Hematopoietic multipotent progenitor cell treated with erythropoietin and hydrocortisone succinate and interleukin-3 and kit ligand, for 17 days (in vitro differentiated cells): ENCODE data around the gene PDE4D.

Experiments
- DNase-seq: peaks from one replicate; pipeline ENCODE4 v3.0.0-alpha.2; 2015; ENCODE audit warnings: low spot score

Gene PDE4D

GRCh38 chr5:59358005-59358861 is 535.3 kb downstream of the PDE4D start:
- no peak for DNase-seq

- no peak for DNase-seq
Observed at GRCh38 chr5:59357381-59357977, 536.0 kb downstream of the PDE4D start.

GRCh38 chr5:59356813-59357380 is 536.6 kb downstream of the PDE4D start:
- no peak for DNase-seq

- DNase-seq = no peak
Observed at GRCh38 chr5:59354811-59355210, 538.7 kb downstream of the PDE4D start.

- DNase-seq = no peak
Observed at GRCh38 chr5:59354274-59354673, 539.3 kb downstream of the PDE4D start.

GRCh38 chr5:59351076-59351794 is 542.3 kb downstream of the PDE4D start:
- DNase-seq = no peak

GRCh38 chr5:59348189-59348588 is 545.3 kb downstream of the PDE4D start:
- no peak for DNase-seq

- no peak for DNase-seq
Observed at GRCh38 chr5:59346982-59347381, 546.5 kb downstream of the PDE4D start.

GRCh38 chr5:59346514-59346913 is 547.0 kb downstream of the PDE4D start:
- DNase-seq = no peak

- DNase-seq = no peak
Observed at GRCh38 chr5:59342181-59342580, 551.3 kb downstream of the PDE4D start.

- no peak for DNase-seq
Observed at GRCh38 chr5:59341760-59342159, 551.8 kb downstream of the PDE4D start.

- DNase-seq = no peak
Observed at GRCh38 chr5:59341155-59341554, 552.4 kb downstream of the PDE4D start.

GRCh38 chr5:59340637-59341036 is 552.9 kb downstream of the PDE4D start:
- DNase-seq = no peak

GRCh38 chr5:59337240-59337639 is 556.3 kb downstream of the PDE4D start:
- no peak for DNase-seq

- no peak for DNase-seq
Observed at GRCh38 chr5:59335544-59335943, 558.0 kb downstream of the PDE4D start.

- no peak for DNase-seq
Observed at GRCh38 chr5:59333416-59333815, 560.1 kb downstream of the PDE4D start.

- DNase-seq = no peak
Observed at GRCh38 chr5:59332236-59332973, 561.1 kb downstream of the PDE4D start.

GRCh38 chr5:59330680-59331079 is 562.8 kb downstream of the PDE4D start:
- DNase-seq = no peak

GRCh38 chr5:59328709-59329296 is 564.7 kb downstream of the PDE4D start:
- DNase-seq = no peak

- DNase-seq = no peak
Observed at GRCh38 chr5:59327191-59327980, 566.1 kb downstream of the PDE4D start.

- no peak for DNase-seq
Observed at GRCh38 chr5:59326596-59326995, 566.9 kb downstream of the PDE4D start.
